ENCODE measurements around the gene ATP8B1.
A peak's percentile ranks its signal among the peaks of the same experiment; 100 is the strongest.

ATP8B1 gene

DNA sequence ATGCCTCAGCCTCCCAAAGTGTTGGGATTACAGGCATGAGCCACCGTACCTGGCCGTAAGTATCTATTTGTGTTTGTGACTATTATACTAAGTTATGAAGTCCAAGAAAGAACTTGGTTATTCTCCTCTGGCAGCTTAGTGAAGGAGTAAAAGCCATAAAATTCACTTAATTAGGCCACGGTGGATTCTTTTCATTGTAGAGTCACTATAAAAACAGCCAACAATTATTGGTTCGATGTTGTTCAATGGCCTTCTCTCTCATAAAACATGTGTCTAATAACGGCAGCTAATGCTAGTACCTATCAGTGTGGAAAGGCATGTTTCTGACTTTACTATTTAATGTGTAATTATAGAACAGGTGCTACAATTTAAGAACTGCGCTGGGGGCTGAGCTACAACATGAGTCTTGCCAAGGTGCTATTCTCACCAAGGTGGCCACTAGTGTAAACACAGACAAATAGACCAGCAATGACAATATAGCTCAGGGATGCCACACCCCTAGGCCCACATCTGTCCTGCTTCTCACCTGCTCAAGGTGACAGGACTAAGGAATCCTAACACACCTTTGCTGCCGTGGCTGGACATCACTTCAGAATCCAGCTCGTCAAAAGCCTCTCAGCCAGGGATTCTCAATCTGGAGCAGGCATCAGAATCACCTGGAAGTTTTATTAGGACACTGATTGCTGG, 17.2 kb downstream of the ATP8B1 start:
- Histone ChIP-seq H3K27ac (ENCODE audit: low read depth in 2 of 2, low read length in 2 of 2) (peak overlapping the region; percentile 69 to 79), H3K4me1 (ENCODE audit: control insufficient read depth in 2 of 2, insufficient read depth in 2 of 2, low read length in 2 of 2) (peaks cover 29 to 53% of the 10 kb centered on the region in 2 donors), H3K27me3 (ENCODE audit: control insufficient read depth in 2 of 2, insufficient read depth in 2 of 2, low read length in 2 of 2) (no peaks in the 10 kb centered on the region), H3K36me3 (ENCODE audit: control insufficient read depth in 2 of 2, insufficient read depth in 2 of 2, low read length in 2 of 2) (peaks cover 0 to 7% of the 10 kb centered on the region in 2 donors), H3K4me3 (ENCODE audit: low read length in 2 of 2) (peak overlapping the region; percentile 1 to 4), H3K9me3 (ENCODE audit: control insufficient read depth in 2 of 2, low read length in 2 of 2) (no peaks in the 10 kb centered on the region), H3K9ac (ENCODE audit: low read depth in 1 of 2, low read length in 2 of 2) (peak overlapping the region in 1 of 2 donors; percentile 42)

DNA sequence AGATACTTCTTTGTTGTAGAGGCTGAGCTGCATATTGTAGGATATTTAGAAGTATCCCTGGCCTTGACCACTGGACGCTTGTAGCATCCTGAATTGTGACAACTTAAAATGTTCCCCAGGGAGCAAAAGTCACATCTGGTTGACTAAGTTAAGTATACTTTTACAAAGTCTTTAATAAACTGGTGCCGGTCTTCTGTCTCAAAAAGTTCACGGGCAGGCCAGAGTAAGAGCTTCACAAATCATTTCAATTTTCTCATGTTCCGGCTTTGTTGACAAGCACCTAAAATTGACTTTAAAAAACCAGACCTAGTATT, 18.4 kb downstream of the ATP8B1 start:
- Histone ChIP-seq H3K9me3 (ENCODE audit: control insufficient read depth in 2 of 2, low read length in 2 of 2) (no peaks in the 10 kb centered on the region), H3K27ac (ENCODE audit: low read depth in 2 of 2, low read length in 2 of 2) (peak overlapping the region in 1 of 2 donors; percentile 6), H3K4me1 (ENCODE audit: control insufficient read depth in 2 of 2, insufficient read depth in 2 of 2, low read length in 2 of 2) (peaks cover 37 to 57% of the 10 kb centered on the region in 2 donors), H3K9ac (ENCODE audit: low read depth in 1 of 2, low read length in 2 of 2) (no peak overlapping the region), H3K36me3 (ENCODE audit: control insufficient read depth in 2 of 2, insufficient read depth in 2 of 2, low read length in 2 of 2) (peaks cover 0 to 7% of the 10 kb centered on the region in 2 donors), H3K4me3 (ENCODE audit: low read length in 2 of 2) (no peak overlapping the region), H3K27me3 (ENCODE audit: control insufficient read depth in 2 of 2, insufficient read depth in 2 of 2, low read length in 2 of 2) (no peaks in the 10 kb centered on the region)

DNA sequence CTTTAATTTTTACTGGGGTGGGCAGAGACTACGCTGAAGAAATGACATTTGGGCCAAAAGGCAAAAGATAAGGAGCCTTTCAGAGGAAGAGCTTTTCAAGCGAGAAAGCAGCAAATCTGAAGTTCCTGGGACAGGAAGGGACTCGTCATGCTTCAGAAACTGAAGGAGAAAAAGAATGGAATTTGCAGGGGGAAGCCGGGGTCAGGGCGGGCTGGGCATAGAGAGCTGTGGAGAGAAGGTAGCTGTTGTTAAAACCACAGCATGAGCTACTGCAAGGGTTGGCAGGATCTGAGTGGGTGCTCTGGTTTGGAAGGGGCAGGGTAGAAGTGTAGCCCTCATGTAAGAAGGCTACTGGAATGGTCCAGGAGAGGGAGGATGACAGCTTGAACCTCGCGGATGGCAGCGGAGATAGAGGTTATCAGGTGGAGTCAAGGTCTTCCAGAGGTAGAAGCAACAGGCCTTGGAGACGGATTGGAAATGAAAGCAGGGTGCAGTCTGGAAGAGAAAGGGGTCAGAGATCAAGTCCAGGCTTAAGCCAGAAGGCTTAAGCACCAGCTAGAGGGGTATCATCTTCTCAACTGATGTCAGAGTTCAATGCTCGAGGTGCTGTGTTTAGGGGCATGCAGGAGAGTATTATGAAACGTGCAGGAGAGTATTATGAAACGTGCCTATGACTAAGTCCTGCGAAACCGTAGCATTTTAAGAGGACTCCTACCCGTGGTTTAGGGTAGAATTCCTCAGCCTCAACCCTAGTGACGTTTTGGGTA, 18.9 kb downstream of the ATP8B1 start:
- no peaks in the 10 kb centered on the region for H3K9me3 ChIP-seq (ENCODE audit: control insufficient read depth in 2 of 2, low read length in 2 of 2)
- H3K4me3 ChIP-seq (ENCODE audit: low read length in 2 of 2), result no peak overlapping the region
- peak overlapping the region in 1 of 2 donors; percentile 6 for H3K27ac ChIP-seq (ENCODE audit: low read depth in 2 of 2, low read length in 2 of 2)
- H3K27me3 ChIP-seq (ENCODE audit: control insufficient read depth in 2 of 2, insufficient read depth in 2 of 2, low read length in 2 of 2), result no peaks in the 10 kb centered on the region
- H3K4me1 ChIP-seq (ENCODE audit: control insufficient read depth in 2 of 2, insufficient read depth in 2 of 2, low read length in 2 of 2), result peaks cover 36 to 52% of the 10 kb centered on the region in 2 donors
- H3K36me3 ChIP-seq (ENCODE audit: control insufficient read depth in 2 of 2, insufficient read depth in 2 of 2, low read length in 2 of 2), result peaks cover 0 to 7% of the 10 kb centered on the region in 2 donors
- no peak overlapping the region for H3K9ac ChIP-seq (ENCODE audit: low read depth in 1 of 2, low read length in 2 of 2)

DNA sequence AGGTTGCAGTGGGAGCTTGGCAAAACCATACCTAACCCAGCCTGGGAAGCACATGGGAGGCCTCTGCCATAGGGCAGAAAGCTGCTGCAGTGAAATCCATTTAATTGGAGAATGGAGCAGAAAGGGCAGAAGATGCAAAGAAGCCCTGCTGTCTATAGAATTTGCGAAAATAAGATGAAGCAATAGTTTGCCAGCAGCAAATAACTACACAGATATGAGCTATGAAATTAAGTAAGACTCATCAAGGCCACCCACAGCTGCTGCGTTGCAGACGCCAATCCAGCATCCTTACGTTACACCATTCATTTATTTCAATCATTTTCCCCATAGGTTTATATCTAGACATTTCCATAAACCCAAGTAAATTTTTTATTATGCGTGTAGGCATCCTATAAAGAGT, 21.1 kb downstream of the ATP8B1 start:
- H3K27ac ChIP-seq (ENCODE audit: low read depth in 2 of 2, low read length in 2 of 2), result no peak overlapping the region
- peaks cover 30 to 44% of the 10 kb centered on the region in 2 donors for H3K4me1 ChIP-seq (ENCODE audit: control insufficient read depth in 2 of 2, insufficient read depth in 2 of 2, low read length in 2 of 2)
- H3K27me3 ChIP-seq (ENCODE audit: control insufficient read depth in 2 of 2, insufficient read depth in 2 of 2, low read length in 2 of 2), result no peaks in the 10 kb centered on the region

DNA sequence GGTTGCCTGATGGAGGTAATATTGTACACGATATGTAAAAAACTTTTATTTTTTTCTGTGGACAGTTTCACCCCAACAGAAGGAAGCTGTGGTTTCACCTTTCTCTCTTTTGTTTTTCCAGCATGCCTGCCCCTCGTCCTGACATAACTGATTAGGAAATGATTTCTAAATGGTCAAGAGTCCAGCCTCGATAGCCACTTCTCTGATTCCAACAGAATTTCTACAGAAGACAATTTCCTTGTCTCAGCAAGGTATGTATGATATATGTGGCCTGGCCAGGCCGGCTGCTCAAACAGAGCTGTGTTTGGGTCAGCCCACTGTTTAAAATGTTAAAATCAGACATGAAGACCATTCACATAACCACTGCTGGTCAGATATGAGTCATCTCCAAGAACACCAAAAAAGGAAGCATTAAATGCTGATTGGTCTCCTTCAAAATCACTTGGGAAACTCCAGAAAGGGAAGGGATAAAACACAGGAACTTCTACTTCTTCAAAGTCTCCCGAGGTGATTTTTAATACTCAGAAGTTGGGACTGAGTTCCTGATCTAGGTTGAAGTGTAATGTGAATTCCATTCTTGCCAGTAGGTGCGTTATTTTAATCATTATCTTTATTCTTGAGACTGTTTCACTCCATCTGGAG, 22.3 kb downstream of the ATP8B1 start:
- peaks cover 0 to 9% of the 10 kb centered on the region in 2 donors for H3K36me3 ChIP-seq (ENCODE audit: control insufficient read depth in 2 of 2, insufficient read depth in 2 of 2, low read length in 2 of 2)
- H3K9ac ChIP-seq (ENCODE audit: low read depth in 1 of 2, low read length in 2 of 2), result peak overlapping the region in 1 of 2 donors; percentile 4
- no peaks in the 10 kb centered on the region for H3K27me3 ChIP-seq (ENCODE audit: control insufficient read depth in 2 of 2, insufficient read depth in 2 of 2, low read length in 2 of 2)
- H3K4me1 ChIP-seq (ENCODE audit: control insufficient read depth in 2 of 2, insufficient read depth in 2 of 2, low read length in 2 of 2), result peaks cover 26 to 44% of the 10 kb centered on the region in 2 donors
- no peak overlapping the region for H3K4me3 ChIP-seq (ENCODE audit: low read length in 2 of 2)
- peak overlapping the region; percentile 65 to 71 for H3K27ac ChIP-seq (ENCODE audit: low read depth in 2 of 2, low read length in 2 of 2)
- H3K9me3 ChIP-seq (ENCODE audit: control insufficient read depth in 2 of 2, low read length in 2 of 2), result no peaks in the 10 kb centered on the region

More for the DNA sequence above, 21.1 kb downstream of the ATP8B1 start:
- Histone ChIP-seq H3K36me3 (ENCODE audit: control insufficient read depth in 2 of 2, insufficient read depth in 2 of 2, low read length in 2 of 2) (peaks cover 0 to 7% of the 10 kb centered on the region in 2 donors), H3K4me3 (ENCODE audit: low read length in 2 of 2) (no peak overlapping the region), H3K9ac (ENCODE audit: low read depth in 1 of 2, low read length in 2 of 2) (no peak overlapping the region), H3K9me3 (ENCODE audit: control insufficient read depth in 2 of 2, low read length in 2 of 2) (no peaks in the 10 kb centered on the region)

DNA sequence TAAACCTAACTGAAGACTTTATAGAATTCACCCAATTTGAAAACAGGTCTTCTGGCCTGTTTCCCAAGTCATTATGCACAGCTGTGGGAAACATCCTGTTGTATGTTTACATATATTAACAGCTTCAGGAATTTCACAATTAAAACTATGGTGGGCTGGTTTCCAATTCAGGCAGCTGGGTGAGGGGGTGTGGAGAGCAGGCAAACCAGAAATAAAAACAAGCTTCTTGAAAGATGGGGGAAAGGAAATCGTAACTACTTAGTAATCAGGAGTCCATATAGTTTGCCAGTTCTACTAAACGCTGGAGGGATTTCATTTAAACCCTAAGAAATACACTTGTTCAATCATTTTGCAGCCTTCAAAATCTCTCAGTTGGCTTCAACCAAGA, 22.8 kb downstream of the ATP8B1 start:
- no peaks in the 10 kb centered on the region for H3K27me3 ChIP-seq (ENCODE audit: control insufficient read depth in 2 of 2, insufficient read depth in 2 of 2, low read length in 2 of 2)
- peak overlapping the region; percentile 65 to 71 for H3K27ac ChIP-seq (ENCODE audit: low read depth in 2 of 2, low read length in 2 of 2)
- H3K4me3 ChIP-seq (ENCODE audit: low read length in 2 of 2), result no peak overlapping the region
- H3K36me3 ChIP-seq (ENCODE audit: control insufficient read depth in 2 of 2, insufficient read depth in 2 of 2, low read length in 2 of 2), result peaks cover 0 to 9% of the 10 kb centered on the region in 2 donors
- peaks cover 23 to 42% of the 10 kb centered on the region in 2 donors for H3K4me1 ChIP-seq (ENCODE audit: control insufficient read depth in 2 of 2, insufficient read depth in 2 of 2, low read length in 2 of 2)
- H3K9me3 ChIP-seq (ENCODE audit: control insufficient read depth in 2 of 2, low read length in 2 of 2), result no peaks in the 10 kb centered on the region
- H3K9ac ChIP-seq (ENCODE audit: low read depth in 1 of 2, low read length in 2 of 2), result no peak overlapping the region

DNA sequence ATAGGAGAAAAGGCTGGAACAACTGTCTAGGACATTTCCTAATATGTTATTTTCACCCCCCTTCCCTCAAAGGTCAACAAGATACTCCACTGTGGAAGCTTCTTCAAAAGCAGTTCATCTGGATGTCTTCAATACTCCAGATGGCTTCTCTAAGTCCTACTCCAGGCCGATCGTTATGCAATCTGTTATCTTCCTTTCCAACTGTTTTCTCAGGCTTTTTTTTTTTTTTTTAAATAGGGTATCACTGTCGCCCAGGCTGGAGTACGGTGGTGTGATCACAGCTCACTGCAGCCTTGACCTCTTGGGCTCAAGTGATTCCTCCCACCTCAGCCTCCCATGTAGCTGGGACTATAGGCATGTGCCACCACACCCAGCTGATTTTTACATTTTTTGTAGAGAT, 26.3 kb downstream of the ATP8B1 start:
- Histone ChIP-seq H3K9ac (ENCODE audit: low read depth in 1 of 2, low read length in 2 of 2) (no peak overlapping the region), H3K4me1 (ENCODE audit: control insufficient read depth in 2 of 2, insufficient read depth in 2 of 2, low read length in 2 of 2) (peaks cover 36 to 54% of the 10 kb centered on the region in 2 donors), H3K9me3 (ENCODE audit: control insufficient read depth in 2 of 2, low read length in 2 of 2) (no peaks in the 10 kb centered on the region), H3K36me3 (ENCODE audit: control insufficient read depth in 2 of 2, insufficient read depth in 2 of 2, low read length in 2 of 2) (peaks cover 0 to 2% of the 10 kb centered on the region in 2 donors), H3K27ac (ENCODE audit: low read depth in 2 of 2, low read length in 2 of 2) (no peak overlapping the region), H3K27me3 (ENCODE audit: control insufficient read depth in 2 of 2, insufficient read depth in 2 of 2, low read length in 2 of 2) (no peaks in the 10 kb centered on the region), H3K4me3 (ENCODE audit: low read length in 2 of 2) (no peak overlapping the region)

DNA sequence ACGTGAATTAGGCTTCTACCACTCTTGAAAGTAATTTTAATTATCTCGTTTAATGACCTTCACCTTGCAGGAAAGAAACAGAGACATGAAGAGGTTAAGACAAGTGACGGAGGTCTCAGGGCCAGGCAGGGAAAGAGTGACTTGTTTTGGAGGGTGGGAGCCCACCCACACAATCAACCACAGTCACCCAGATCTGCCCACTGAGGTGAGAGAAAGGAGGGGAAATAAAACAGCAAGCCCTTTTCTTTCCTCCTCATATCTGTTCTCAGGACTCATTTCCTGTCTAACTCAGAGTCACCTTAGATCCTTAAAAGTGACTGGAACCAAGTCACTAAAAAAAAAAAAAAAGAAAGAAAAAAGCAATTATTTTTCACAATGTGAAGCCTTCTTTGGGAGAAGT, 26.8 kb downstream of the ATP8B1 start:
- no peaks in the 10 kb centered on the region for H3K27me3 ChIP-seq (ENCODE audit: control insufficient read depth in 2 of 2, insufficient read depth in 2 of 2, low read length in 2 of 2)
- no peak overlapping the region for H3K4me3 ChIP-seq (ENCODE audit: low read length in 2 of 2)
- no peaks in the 10 kb centered on the region for H3K9me3 ChIP-seq (ENCODE audit: control insufficient read depth in 2 of 2, low read length in 2 of 2)
- H3K36me3 ChIP-seq (ENCODE audit: control insufficient read depth in 2 of 2, insufficient read depth in 2 of 2, low read length in 2 of 2), result peaks cover 0 to 2% of the 10 kb centered on the region in 2 donors
- peak overlapping the region in 1 of 2 donors; percentile 34 for H3K27ac ChIP-seq (ENCODE audit: low read depth in 2 of 2, low read length in 2 of 2)
- peaks cover 37 to 55% of the 10 kb centered on the region in 2 donors for H3K4me1 ChIP-seq (ENCODE audit: control insufficient read depth in 2 of 2, insufficient read depth in 2 of 2, low read length in 2 of 2)
- H3K9ac ChIP-seq (ENCODE audit: low read depth in 1 of 2, low read length in 2 of 2), result no peak overlapping the region

DNA sequence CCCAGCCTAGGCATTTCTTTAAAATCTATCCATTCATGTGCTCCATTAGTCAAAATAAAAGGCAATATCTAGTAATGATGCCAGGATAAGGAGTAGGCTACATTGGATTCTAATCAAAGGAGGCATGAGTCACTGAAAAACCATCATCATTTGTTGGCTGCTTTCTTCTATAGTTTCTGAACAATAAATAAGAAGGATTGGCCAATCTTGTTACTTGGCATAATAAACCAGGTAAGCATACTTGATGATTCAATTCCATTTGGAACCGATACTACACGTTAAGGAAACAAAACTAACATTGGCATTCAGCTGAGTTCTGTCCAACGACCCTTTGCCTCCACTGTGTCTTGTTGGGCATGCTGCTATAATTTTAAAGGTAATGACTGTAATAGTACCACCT, 27.2 kb downstream of the ATP8B1 start:
- peaks cover 39 to 57% of the 10 kb centered on the region in 2 donors for H3K4me1 ChIP-seq (ENCODE audit: control insufficient read depth in 2 of 2, insufficient read depth in 2 of 2, low read length in 2 of 2)

DNA sequence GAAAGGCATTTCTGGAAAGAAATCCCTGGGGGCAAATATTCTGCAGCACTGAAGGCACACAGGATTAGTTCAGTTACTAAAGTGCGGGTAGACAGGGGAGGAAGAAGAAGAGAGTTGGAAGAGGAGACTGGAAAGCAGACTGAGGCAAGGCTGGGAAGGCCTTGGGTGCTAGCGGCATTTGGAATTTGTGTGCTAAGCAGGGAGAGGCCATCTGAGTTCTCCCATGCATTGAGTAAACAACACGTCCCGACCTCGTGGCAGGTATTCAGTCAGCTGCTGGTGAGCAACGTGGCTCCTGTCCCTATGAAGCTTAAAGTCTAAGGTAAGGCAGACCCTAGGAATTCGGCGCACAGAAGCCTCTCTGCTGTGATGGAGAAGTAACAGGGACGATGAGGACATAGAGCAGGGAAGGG, 30.7 kb downstream of the ATP8B1 start:
- Histone ChIP-seq H3K36me3 (ENCODE audit: control insufficient read depth in 2 of 2, insufficient read depth in 2 of 2, low read length in 2 of 2) (peaks cover 0 to 2% of the 10 kb centered on the region in 2 donors), H3K27ac (ENCODE audit: low read depth in 2 of 2, low read length in 2 of 2) (peak overlapping the region; percentile 82 to 96), H3K4me3 (ENCODE audit: low read length in 2 of 2) (no peak overlapping the region), H3K27me3 (ENCODE audit: control insufficient read depth in 2 of 2, insufficient read depth in 2 of 2, low read length in 2 of 2) (no peaks in the 10 kb centered on the region), H3K9ac (ENCODE audit: low read depth in 1 of 2, low read length in 2 of 2) (peak overlapping the region in 1 of 2 donors; percentile 69), H3K9me3 (ENCODE audit: control insufficient read depth in 2 of 2, low read length in 2 of 2) (no peaks in the 10 kb centered on the region), H3K4me1 (ENCODE audit: control insufficient read depth in 2 of 2, insufficient read depth in 2 of 2, low read length in 2 of 2) (peaks cover 51 to 78% of the 10 kb centered on the region in 2 donors)

More for the DNA sequence above, 27.2 kb downstream of the ATP8B1 start:
- no peak overlapping the region for H3K4me3 ChIP-seq (ENCODE audit: low read length in 2 of 2)
- no peaks in the 10 kb centered on the region for H3K27me3 ChIP-seq (ENCODE audit: control insufficient read depth in 2 of 2, insufficient read depth in 2 of 2, low read length in 2 of 2)
- H3K27ac ChIP-seq (ENCODE audit: low read depth in 2 of 2, low read length in 2 of 2), result peak overlapping the region in 1 of 2 donors; percentile 34
- no peaks in the 10 kb centered on the region for H3K9me3 ChIP-seq (ENCODE audit: control insufficient read depth in 2 of 2, low read length in 2 of 2)
- no peak overlapping the region for H3K9ac ChIP-seq (ENCODE audit: low read depth in 1 of 2, low read length in 2 of 2)
- peaks cover 0 to 2% of the 10 kb centered on the region in 2 donors for H3K36me3 ChIP-seq (ENCODE audit: control insufficient read depth in 2 of 2, insufficient read depth in 2 of 2, low read length in 2 of 2)

Data from mucosa of rectum (tissue), 2 donors.